Mucosa of rectum (tissue), 2 donors: ENCODE results near the gene MYO1D.

Source experiments
- H3K27ac ChIP-seq, 2 donors: one replicate each; pipeline ENCODE4 v1.7.0; 2013; ENCODE audit warnings: inconsistent platforms in 2 of 2, low read depth in 2 of 2, low read length in 2 of 2
- H3K27me3 ChIP-seq, 2 donors: one replicate each; pipeline ENCODE4 v1.7.0; 2013; ENCODE audit warnings: low read length in 2 of 2; ENCODE audit not compliant: control insufficient read depth in 2 of 2, insufficient read depth in 2 of 2
- H3K36me3 ChIP-seq, 2 donors: one replicate each; pipeline ENCODE4 v1.7.0; 2013; ENCODE audit warnings: low read length in 2 of 2; ENCODE audit not compliant: control insufficient read depth in 2 of 2, insufficient read depth in 2 of 2
- H3K4me1 ChIP-seq, 2 donors: one replicate each; pipeline ENCODE4 v1.7.0; 2013; ENCODE audit warnings: low read length in 2 of 2, mild to moderate bottlenecking in 1 of 2; ENCODE audit not compliant: control insufficient read depth in 2 of 2, insufficient read depth in 2 of 2
- H3K4me3 ChIP-seq, 2 donors: one replicate each; pipeline ENCODE4 v1.7.0; 2013; ENCODE audit warnings: low read length in 2 of 2
- H3K9ac ChIP-seq, 2 donors: one replicate each; pipeline ENCODE4 v1.7.0; 2013; ENCODE audit warnings: low read length in 2 of 2, low read depth in 1 of 2, mild to moderate bottlenecking in 1 of 2
- H3K9me3 ChIP-seq, 2 donors: one replicate each; pipeline ENCODE4 v1.7.0; 2013; ENCODE audit warnings: low read length in 2 of 2; ENCODE audit not compliant: control insufficient read depth in 2 of 2
- donor health status: healthy.
- donor health status: Normal muscosa, but diverticular disease.

The MYO1D gene

DNA sequence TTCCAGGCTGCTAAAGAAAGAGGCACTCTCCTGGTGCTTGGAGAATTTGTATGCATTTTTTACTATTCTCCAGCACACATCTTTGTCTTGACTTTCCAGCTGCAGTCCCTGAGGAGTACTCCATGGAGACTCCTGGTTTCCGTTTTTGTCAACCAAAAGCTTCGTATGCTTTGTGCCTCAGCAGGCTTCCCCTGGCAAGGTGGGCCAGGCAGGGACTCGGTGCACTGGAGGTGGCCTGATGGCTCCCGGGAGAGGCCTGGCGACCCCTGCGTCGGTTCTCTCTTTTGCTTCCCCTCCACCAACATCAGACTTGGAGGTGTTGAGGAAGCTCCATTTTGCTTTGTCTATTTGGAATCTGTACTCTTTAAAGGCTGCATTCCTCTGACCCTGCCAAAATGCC lies 366.5 kb downstream of the MYO1D start:
- no peak overlapping the region for H3K4me3 ChIP-seq
- peaks cover 4 to 11% of the 10 kb centered on the region in 2 donors for H3K36me3 ChIP-seq
- H3K27ac ChIP-seq: no peak overlapping the region
- no peak overlapping the region for H3K9ac ChIP-seq
- H3K9me3 ChIP-seq: no peaks in the 10 kb centered on the region
- H3K4me1 ChIP-seq: peaks cover 0 to 2% of the 10 kb centered on the region in 2 donors
- no peaks in the 10 kb centered on the region for H3K27me3 ChIP-seq

DNA sequence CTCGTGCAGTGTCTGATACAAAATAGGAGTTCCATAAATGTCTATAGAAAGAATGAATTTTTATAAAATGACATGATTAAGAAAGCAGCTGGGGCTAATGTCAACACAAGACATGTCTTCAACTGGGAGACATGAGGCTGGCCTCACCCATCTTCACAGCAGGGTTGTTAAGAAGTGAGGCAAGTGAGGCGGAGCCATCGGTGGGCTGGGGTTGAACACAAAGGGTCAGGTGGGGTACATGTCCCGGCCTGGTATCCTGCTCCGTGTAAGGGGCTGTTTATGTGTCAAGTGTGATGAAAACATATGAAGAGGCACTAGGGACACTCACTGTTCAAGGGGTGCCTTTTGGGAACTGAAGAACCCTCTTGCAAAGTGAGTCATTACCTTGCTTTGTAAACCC lies 368.0 kb downstream of the MYO1D start:
- Histone ChIP-seq H3K27ac (no peak overlapping the region), H3K9ac (no peak overlapping the region), H3K4me1 (peaks cover 0 to 12% of the 10 kb centered on the region in 2 donors), H3K27me3 (no peaks in the 10 kb centered on the region), H3K36me3 (peaks cover 4 to 11% of the 10 kb centered on the region in 2 donors), H3K9me3 (no peaks in the 10 kb centered on the region), H3K4me3 (no peak overlapping the region)

DNA sequence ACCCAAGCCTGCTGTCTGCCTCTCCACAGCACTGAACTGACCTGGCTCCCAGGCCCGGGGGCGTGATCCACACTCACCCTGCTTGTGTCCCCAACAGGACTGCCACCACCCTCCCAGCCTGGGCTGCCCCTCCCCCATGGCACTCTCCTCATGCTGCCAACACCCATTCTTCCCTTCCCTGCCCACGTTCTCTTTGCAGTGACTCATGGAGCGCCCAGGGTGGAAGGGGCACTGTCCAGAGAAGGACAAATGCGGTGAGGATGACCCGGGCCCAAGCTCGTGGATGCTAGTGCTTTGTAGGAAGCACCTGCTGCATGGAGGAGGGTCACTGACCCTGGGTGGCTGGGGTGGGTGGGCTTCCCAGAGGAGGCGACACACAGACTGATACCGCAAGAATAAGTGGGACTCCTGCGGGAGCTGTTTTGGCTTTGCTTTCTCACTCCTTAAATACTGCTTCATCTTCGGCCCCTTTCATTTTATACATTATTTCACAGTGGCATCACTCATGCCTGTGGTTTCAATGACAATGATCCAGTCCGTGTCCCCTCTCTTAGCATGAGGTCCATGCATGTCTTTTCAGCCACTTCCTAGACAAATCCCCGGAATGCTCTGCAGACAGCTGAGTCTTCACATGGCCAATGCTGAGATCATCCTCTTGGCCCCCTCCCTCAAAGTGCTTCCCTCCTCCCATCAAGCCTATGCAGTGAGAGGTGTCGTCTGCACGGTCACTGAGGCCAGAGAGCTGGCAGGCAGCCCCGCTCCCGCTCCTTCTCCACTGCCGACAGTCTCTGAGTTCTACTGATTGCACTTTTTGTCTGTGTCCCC lies 372.5 kb downstream of the MYO1D start:
- H3K36me3 ChIP-seq: peaks cover 3 to 10% of the 10 kb centered on the region in 2 donors
- H3K4me3 ChIP-seq: no peak overlapping the region
- peak overlapping the region in 1 of 2 donors; percentile 52 for H3K9ac ChIP-seq
- no peaks in the 10 kb centered on the region for H3K9me3 ChIP-seq
- H3K4me1 ChIP-seq: peaks cover 0 to 12% of the 10 kb centered on the region in 2 donors
- no peaks in the 10 kb centered on the region for H3K27me3 ChIP-seq
- peak overlapping the region; percentile 69 to 86 for H3K27ac ChIP-seq

DNA sequence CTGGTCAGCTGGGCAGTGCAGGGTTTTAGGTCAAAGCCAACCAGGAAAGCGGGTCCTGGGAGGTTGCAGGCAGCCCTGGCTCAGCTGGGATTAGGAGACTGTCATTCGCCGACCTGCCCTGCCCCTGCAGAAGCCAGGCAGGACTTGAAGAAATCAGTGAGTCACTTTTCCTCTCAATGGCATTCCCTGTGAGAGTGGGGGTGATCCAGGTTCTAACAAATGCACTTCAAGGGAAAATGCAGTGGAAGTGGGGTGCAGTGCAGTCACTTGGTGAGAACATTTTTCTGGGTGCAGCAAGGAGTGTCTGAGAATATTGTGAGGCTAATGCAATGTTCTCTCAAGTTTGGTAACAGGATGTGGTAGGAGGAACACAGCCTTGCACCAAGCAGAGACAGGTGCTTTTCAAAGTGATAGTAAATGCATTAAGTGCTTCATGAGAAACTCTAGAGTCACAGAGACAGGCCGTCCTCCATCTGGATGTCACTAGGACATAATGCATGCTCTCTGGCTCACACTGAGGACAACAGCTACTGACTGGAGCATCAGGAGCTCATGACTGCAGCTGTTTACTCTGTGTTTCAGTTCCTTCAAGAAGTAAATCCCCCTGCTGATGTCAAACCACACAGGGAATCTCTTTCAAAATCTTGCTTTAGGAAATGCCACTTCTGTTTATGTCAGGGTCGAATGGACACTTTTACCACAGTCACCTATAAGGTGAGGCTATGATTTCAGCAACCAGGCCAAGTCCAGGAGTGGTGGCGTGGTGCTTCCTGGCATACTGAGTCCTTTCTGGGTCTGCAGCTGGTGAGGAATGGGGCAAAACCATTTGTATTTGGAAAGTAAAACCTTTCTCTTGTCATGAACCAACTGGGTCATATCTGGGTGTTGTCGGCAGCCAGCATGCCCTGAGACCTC lies 373.4 kb downstream of the MYO1D start:
- Histone ChIP-seq H3K9me3 (no peaks in the 10 kb centered on the region), H3K9ac (peak overlapping the region in 1 of 2 donors; percentile 52), H3K27me3 (no peaks in the 10 kb centered on the region), H3K36me3 (peaks cover 3 to 10% of the 10 kb centered on the region in 2 donors), H3K4me1 (peaks cover 0 to 10% of the 10 kb centered on the region in 2 donors), H3K27ac (peak overlapping the region; percentile 69 to 86), H3K4me3 (no peak overlapping the region)

DNA sequence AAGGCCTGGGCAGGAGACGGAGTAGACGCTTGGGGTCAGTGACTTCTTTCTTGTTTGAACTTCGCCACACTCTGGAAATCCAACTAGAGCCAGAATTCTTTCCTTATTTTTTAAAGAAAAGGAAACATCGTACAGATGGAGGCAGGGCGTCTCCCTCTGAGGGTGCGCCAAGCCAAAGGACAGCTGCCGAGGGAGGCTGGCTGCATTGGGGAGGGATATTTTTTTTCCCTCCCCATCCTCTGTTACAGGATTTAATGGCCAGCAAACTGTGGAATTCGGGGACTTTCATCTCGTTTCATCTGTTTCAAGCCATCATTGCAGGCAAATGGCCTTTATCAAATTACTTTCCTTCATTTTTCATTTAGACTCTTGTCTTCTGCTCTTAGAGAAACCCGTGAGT lies 374.2 kb downstream of the MYO1D start:
- peaks cover 3 to 10% of the 10 kb centered on the region in 2 donors for H3K36me3 ChIP-seq
- peaks cover 0 to 10% of the 10 kb centered on the region in 2 donors for H3K4me1 ChIP-seq
- no peaks in the 10 kb centered on the region for H3K27me3 ChIP-seq
- H3K9me3 ChIP-seq: no peaks in the 10 kb centered on the region
- H3K9ac ChIP-seq: no peak overlapping the region
- H3K27ac ChIP-seq: peak overlapping the region; percentile 42 to 86
- H3K4me3 ChIP-seq: no peak overlapping the region

DNA sequence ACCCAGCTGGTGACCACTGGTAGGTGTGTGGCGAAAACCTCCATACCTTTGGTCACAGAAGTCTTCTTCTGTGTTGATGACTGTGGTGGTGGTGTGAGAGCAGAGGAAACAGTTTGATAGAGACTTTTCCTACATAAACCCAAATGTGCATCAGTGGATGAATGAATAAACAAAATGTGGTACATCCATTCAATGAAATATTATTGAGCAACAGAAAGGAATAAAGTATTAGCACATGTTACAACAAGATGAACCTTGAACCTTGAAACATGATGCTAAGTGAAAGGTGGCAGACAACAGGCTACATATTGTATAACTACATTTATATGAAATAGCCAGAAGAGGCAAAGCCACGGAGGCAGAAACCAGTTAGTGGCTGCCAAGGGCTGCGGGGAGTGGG lies 374.9 kb downstream of the MYO1D start:
- no peak overlapping the region for H3K4me3 ChIP-seq
- H3K36me3 ChIP-seq: peaks cover 3 to 10% of the 10 kb centered on the region in 2 donors
- H3K4me1 ChIP-seq: peaks cover 0 to 10% of the 10 kb centered on the region in 2 donors
- no peak overlapping the region for H3K27ac ChIP-seq
- no peaks in the 10 kb centered on the region for H3K9me3 ChIP-seq
- no peaks in the 10 kb centered on the region for H3K27me3 ChIP-seq
- H3K9ac ChIP-seq: no peak overlapping the region

DNA sequence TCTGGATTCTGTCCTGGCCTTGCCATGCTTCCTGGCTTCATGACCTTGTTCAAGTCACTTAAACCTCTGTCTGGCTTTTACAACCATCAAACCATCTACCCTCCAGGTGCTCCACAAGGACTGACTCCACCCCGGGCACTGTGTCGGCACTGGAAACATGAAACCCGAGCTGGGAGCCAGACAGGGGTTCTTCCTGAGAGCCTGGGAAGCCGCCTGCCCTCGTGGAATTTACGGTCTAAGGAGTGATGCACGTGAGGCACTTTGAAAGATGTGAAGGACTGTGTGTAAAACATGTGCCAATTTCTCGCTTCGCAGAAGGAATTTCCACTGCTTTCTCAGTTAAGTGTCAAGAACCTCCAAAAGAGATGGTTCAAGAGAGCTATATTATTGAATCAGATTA lies 378.5 kb downstream of the MYO1D start:
- H3K27me3 ChIP-seq: no peaks in the 10 kb centered on the region
- H3K9me3 ChIP-seq: no peaks in the 10 kb centered on the region
- H3K36me3 ChIP-seq: peaks cover 7 to 16% of the 10 kb centered on the region in 2 donors
- H3K9ac ChIP-seq: no peak overlapping the region
- no peak overlapping the region for H3K27ac ChIP-seq
- peaks cover 2 to 3% of the 10 kb centered on the region in 2 donors for H3K4me1 ChIP-seq
- H3K4me3 ChIP-seq: no peak overlapping the region

DNA sequence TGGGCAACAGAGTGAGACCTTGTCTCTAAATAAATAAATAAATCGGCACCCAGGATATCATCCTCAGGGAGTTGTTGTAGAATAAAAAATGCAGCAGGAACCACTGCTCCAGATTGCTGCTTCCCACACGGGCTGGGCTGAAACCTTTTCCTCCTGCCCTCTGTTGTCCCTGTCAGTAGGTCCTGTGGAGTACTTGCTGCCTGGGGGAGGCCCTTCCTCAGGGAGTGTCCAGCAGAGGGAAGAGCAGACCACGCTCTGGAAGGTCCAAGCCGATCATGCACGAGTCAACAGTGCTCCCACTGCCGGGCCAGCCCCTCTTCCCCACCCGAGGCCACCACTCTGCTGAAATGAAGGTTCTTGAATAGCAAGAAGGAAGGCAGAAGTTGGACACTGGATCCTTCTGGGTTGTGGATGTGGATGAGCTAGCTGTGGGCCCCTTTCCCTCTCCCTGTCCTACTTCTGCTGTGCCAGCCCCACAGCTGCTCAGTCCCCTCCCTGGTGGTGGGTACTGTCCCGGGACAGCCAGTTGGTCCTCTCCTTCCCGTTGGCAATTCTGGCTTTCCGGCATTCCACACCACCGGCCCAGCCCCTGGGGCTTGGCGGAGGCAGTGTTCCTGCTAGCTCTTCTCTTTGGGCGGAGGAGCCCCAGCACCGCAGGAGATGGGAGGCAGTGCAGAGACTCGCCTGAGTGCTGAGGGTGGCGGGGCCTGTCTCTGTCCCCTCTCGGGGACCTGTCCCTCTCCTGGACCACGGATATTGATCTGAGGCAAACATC lies 379.3 kb downstream of the MYO1D start:
- no peak overlapping the region for H3K4me3 ChIP-seq
- H3K27ac ChIP-seq: no peak overlapping the region
- no peaks in the 10 kb centered on the region for H3K27me3 ChIP-seq
- peaks cover 3 to 5% of the 10 kb centered on the region in 2 donors for H3K4me1 ChIP-seq
- no peak overlapping the region for H3K9ac ChIP-seq
- H3K36me3 ChIP-seq: peaks cover 14 to 20% of the 10 kb centered on the region in 2 donors
- H3K9me3 ChIP-seq: no peaks in the 10 kb centered on the region

DNA sequence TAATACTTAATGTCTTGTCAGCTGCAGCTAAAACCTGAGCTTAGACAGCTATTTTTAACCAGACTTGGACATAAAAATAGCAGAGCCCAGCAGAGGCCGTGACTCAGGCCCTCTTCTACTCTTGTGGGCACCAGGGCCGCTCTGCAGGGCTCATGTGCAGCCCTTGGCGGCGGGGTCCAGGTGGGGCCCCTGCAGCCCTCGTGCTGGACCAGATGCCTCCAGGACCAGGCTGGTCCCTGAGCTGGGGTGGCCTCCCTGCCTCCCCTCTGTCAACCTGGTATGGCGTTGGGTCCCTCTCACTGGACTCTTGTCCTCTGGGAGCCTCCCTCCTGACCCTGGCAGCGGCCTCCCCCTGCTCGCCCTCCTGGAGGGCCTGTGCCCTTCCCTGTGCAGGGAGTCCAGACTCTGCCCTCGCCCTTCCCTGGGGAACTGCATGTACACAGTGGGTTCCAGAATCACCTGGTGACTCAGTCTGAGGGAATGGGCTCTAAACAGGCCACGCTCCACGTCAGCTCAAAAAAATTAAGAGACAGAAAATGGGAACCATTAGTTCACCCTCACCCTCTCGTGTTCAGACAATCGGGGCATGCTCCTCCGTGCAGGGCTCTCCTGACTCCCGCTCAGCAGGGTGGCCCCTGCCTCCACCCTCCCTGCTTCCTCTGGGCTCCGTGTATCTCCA lies 380.4 kb downstream of the MYO1D start:
- Histone ChIP-seq H3K36me3 (peaks cover 14 to 15% of the 10 kb centered on the region in 2 donors), H3K9ac (no peak overlapping the region), H3K27me3 (no peaks in the 10 kb centered on the region), H3K9me3 (no peaks in the 10 kb centered on the region), H3K4me1 (peaks cover 3 to 5% of the 10 kb centered on the region in 2 donors), H3K4me3 (no peak overlapping the region), H3K27ac (no peak overlapping the region)
